Islet of Langerhans (tissue), 1 donor: ENCODE data around the gene FRMD4A.

Experiments
- FAIRE-seq: peaks from one replicate; lab custom pipeline; 2011; peaks lifted over from hg19 to GRCh38; lab: Jason Lieb, UNC

Gene FRMD4A

GRCh38 chr10:13594641-13595040, 736.1 kb downstream of the FRMD4A start:
- FAIRE-seq, result no peak
